Measurements from ENCODE around the gene DRD3. TPM values are rescaled to one million over a fixed set of nuclear protein-coding genes. Genes with fewer than 3 reads are reported as not detected.

The DRD3 gene
- polyA plus RNA-seq, 1 of the 3 experiments (the other 2 are of a cell fraction), result not detected

GRCh38 chr3:114095796-114096195 lies 83.1 kb downstream of the DRD3 start:
- Histone ChIP-seq H3K27ac (ENCODE audit: low read depth in 2 of 2, low read length in 1 of 2) (no peak overlapping the region), H3K9ac (no peak overlapping the region), H4K20me1 (ENCODE audit: insufficient read depth) (no peaks in the 10 kb centered on the region), H3K79me2 (ENCODE audit: insufficient read depth) (no peaks in the 10 kb centered on the region), H3K9me2 (no peaks in the 10 kb centered on the region), H3K4me3 (ENCODE audit: low read depth in 2 of 2, low read length in 1 of 2) (no peak overlapping the region), H3K36me3 (replicated peaks in 1 of 2; ENCODE audit: control insufficient read depth in 1 of 2, insufficient read depth in 2 of 2, low read length in 1 of 2) (no peaks in the 10 kb centered on the region), H3K9me3 (no peaks in the 10 kb centered on the region), H3F3A (replicated peaks; ENCODE audit: insufficient read depth) (peaks cover 10% of the 10 kb centered on the region), H3K27me3 (ENCODE audit: insufficient read depth) (no peaks in the 10 kb centered on the region), H3K4me1 (ENCODE audit: control insufficient read depth in 1 of 2, insufficient read depth in 2 of 2, low read depth in 1 of 2, low read length in 1 of 2) (0 out of 4 replicates have a peak, but pooled peaks cover 0 to 9% of the 10 kb centered on the region in 2 experiments), H2AFZ (ENCODE audit: low read depth) (peak overlapping the region; percentile 33; the same call in 1 of the 2 replicates), H3K4me2 (no peak overlapping the region)
- WGBS (ENCODE audit: low lambda C conversion rate), result 64% methylated on average over 3 of the region's 3 CpGs
- POLR2A ChIA-PET, result no interaction called here
- CTCF ChIA-PET, result no interaction called here
- no peak for TF ChIP-seq CHD2 (IDR thresholded peaks at IDR 0.05; ENCODE audit: low read length, partially characterized antibody)
- DNase-seq, result no peak

GRCh38 chr3:114093596-114093995 lies 85.3 kb downstream of the DRD3 start:
- ChIA-PET POLR2A (no interaction called here), CTCF (no interaction called here)
- Histone ChIP-seq H3F3A (replicated peaks; ENCODE audit: insufficient read depth) (peaks cover 10% of the 10 kb centered on the region), H3K4me2 (no peak overlapping the region), H3K27ac (ENCODE audit: low read depth in 2 of 2, low read length in 1 of 2) (no peak overlapping the region), H3K9ac (no peak overlapping the region), H4K20me1 (ENCODE audit: insufficient read depth) (no peaks in the 10 kb centered on the region), H3K4me3 (ENCODE audit: low read depth in 2 of 2, low read length in 1 of 2) (no peak overlapping the region), H3K27me3 (ENCODE audit: insufficient read depth) (no peaks in the 10 kb centered on the region), H3K4me1 (ENCODE audit: control insufficient read depth in 1 of 2, insufficient read depth in 2 of 2, low read depth in 1 of 2, low read length in 1 of 2) (0 out of 4 replicates have a peak, but pooled peaks cover 0 to 9% of the 10 kb centered on the region in 2 experiments), H2AFZ (ENCODE audit: low read depth) (no peak overlapping the region), H3K9me2 (no peaks in the 10 kb centered on the region), H3K79me2 (ENCODE audit: insufficient read depth) (no peaks in the 10 kb centered on the region), H3K36me3 (replicated peaks in 1 of 2; ENCODE audit: control insufficient read depth in 1 of 2, insufficient read depth in 2 of 2, low read length in 1 of 2) (no peaks in the 10 kb centered on the region), H3K9me3 (no peaks in the 10 kb centered on the region)
- no peak for TF ChIP-seq RAD21 (IDR thresholded peaks at IDR 0.05; ENCODE audit: low read length)
- peak; percentile 87 for TF ChIP-seq NFIC (IDR thresholded peaks at IDR 0.05; ENCODE audit: borderline replicate concordance)
- 62% methylated on average over 2 of the region's 2 CpGs for WGBS (ENCODE audit: low lambda C conversion rate)
- DNase-seq, result peak; percentile 9

GRCh38 chr3:114093016-114093380 lies 85.9 kb downstream of the DRD3 start:
- H3K4me3 ChIP-seq (ENCODE audit: low read depth in 2 of 2, low read length in 1 of 2), result no peak overlapping the region
- H3K79me2 ChIP-seq (ENCODE audit: insufficient read depth), result no peaks in the 10 kb centered on the region
- no peaks in the 10 kb centered on the region for H3K9me2 ChIP-seq
- no peaks in the 10 kb centered on the region for H4K20me1 ChIP-seq (ENCODE audit: insufficient read depth)
- H3K4me2 ChIP-seq, result peak overlapping the region; percentile 12; the same call in 1 of the 2 replicates
- peaks cover 10% of the 10 kb centered on the region for H3F3A ChIP-seq (replicated peaks; ENCODE audit: insufficient read depth)
- no peaks in the 10 kb centered on the region for H3K27me3 ChIP-seq (ENCODE audit: insufficient read depth)
- no peak overlapping the region for H3K27ac ChIP-seq (ENCODE audit: low read depth in 2 of 2, low read length in 1 of 2)
- CTCF ChIA-PET, result no interaction called here
- 0 out of 4 replicates have a peak, but pooled peaks cover 0 to 9% of the 10 kb centered on the region in 2 experiments for H3K4me1 ChIP-seq (ENCODE audit: control insufficient read depth in 1 of 2, insufficient read depth in 2 of 2, low read depth in 1 of 2, low read length in 1 of 2)
- peaks cover 0 to under 1% of the 10 kb centered on the region in 2 experiments for H3K36me3 ChIP-seq (replicated peaks in 1 of 2; ENCODE audit: control insufficient read depth in 1 of 2, insufficient read depth in 2 of 2, low read length in 1 of 2)
- WGBS (ENCODE audit: low lambda C conversion rate), result 43% methylated on average over 3 of the region's 3 CpGs
- no peak for DNase-seq
- no peaks in the 10 kb centered on the region for H3K9me3 ChIP-seq
- no peak overlapping the region for H3K9ac ChIP-seq
- no peak for TF ChIP-seq EP300 (IDR thresholded peaks at IDR 0.05; ENCODE audit: borderline replicate concordance in 1 of 2, low read depth in 1 of 2, low read length in 1 of 2)
- TF ChIP-seq SMC3 (IDR thresholded peaks at IDR 0.05; ENCODE audit: low read depth, low read length), result no peak
- TF ChIP-seq RXRA (IDR thresholded peaks at IDR 0.05; ENCODE audit: borderline replicate concordance, low read depth), result no peak
- TF ChIP-seq CTCF (IDR thresholded peaks at IDR 0.05), result no peak
- TF ChIP-seq CHD2 (IDR thresholded peaks at IDR 0.05; ENCODE audit: low read length, partially characterized antibody), result no peak
- no peak for TF ChIP-seq RAD21 (IDR thresholded peaks at IDR 0.05; ENCODE audit: low read length)
- TF ChIP-seq TEAD4 (IDR thresholded peaks at IDR 0.05; ENCODE audit: borderline replicate concordance, insufficient read depth), result no peak
- TF ChIP-seq RCOR1 (IDR thresholded peaks at IDR 0.05; ENCODE audit: low read length), result no peak
- no peak for TF ChIP-seq TAF1 (IDR thresholded peaks at IDR 0.05; ENCODE audit: borderline replicate concordance, low read depth, low read length)
- no peak for TF ChIP-seq MXI1 (IDR thresholded peaks at IDR 0.05; ENCODE audit: low read depth, low read length)
- no peak for TF ChIP-seq EZH2phosphoT487 (IDR thresholded peaks at IDR 0.05; ENCODE audit: borderline replicate concordance, low read depth)
- TF ChIP-seq NFIC (IDR thresholded peaks at IDR 0.05; ENCODE audit: borderline replicate concordance), result no peak
- POLR2A ChIA-PET, result no interaction called here
- H2AFZ ChIP-seq (ENCODE audit: low read depth), result peak overlapping the region; percentile 39; the same call in 1 of the 2 replicates

Measured in SK-N-SH (cell line).